GM12878 (cell line): ENCODE results near the gene FGFR2. TPM values are rescaled to one million over a fixed set of nuclear protein-coding genes. Genes with fewer than 3 reads are reported as not detected.

Experiments used
- ATAC-seq: fragments of 200-7000 bp; cut with Tn5 transposase; 3 replicates; pipeline ENCODE4 v1.9.1; 2020; ENCODE audit warnings: mild to moderate bottlenecking, moderate library complexity
- BruUV-seq: library from RNA; stranded (reverse); fragments of 400-500 nt; replicated peaks from 2 replicates; lab custom pipeline; 2021; lab: Mats Ljungman, UMichigan
- CTCF ChIA-PET: fragments of 300-600 bp; sonication (Branson Sonifier 250); formaldehyde crosslinking; extraction: SDS; loops from one replicate; lab custom pipeline; 2021; ENCODE audit warnings: inconsistent platforms; lab: Yijun Ruan, JAX
- POLR2A ChIA-PET: fragments of 350-600 bp; formaldehyde crosslinking; extraction: SDS; loops from one replicate; lab custom pipeline; 2021; ENCODE audit warnings: inconsistent platforms; lab: Charles Lee
- RAD21 ChIA-PET: fragments of 300-600 bp; sonication (Branson Sonifier 250); formaldehyde crosslinking; loops from one replicate; lab custom pipeline; 2023; ENCODE audit warnings: antibody characterized with exemption; ENCODE audit not compliant: unreplicated experiment; lab: Charles Lee
- SMC1A ChIA-PET: fragments of 300-600 bp; sonication (Branson Sonifier 250); formaldehyde crosslinking; loops from one replicate; lab custom pipeline; 2023; ENCODE audit not compliant: unreplicated experiment, uncharacterized antibody; lab: Charles Lee
- DNase-seq: peaks from one replicate; pipeline ENCODE4 v3.0.0-alpha.2; 2011; ENCODE audit warnings: low read depth, low spot score
- FAIRE-seq: peaks from 3 replicates; lab custom pipeline; 2011; peaks lifted over from hg19 to GRCh38; lab: Jason Lieb, UNC
- H2AFZ ChIP-seq: 2 replicates; pipeline ENCODE4 v1.6.0; 2011; ENCODE audit warnings: low read depth, low read length, control low read depth; ENCODE audit not compliant: control insufficient read depth
- H3K27ac ChIP-seq: 2 replicates; pipeline ENCODE4 v1.5.1; 2011; ENCODE audit warnings: control low read depth; ENCODE audit not compliant: control insufficient read depth, insufficient read depth
- H3K27me3 ChIP-seq, 2 experiments: replicated peaks in 1 of 2; 2 replicates each; pipeline versions ENCODE4 v1.6.0 to v1.6.1; 2011; ENCODE audit warnings: low read length in 1 of 2; ENCODE audit not compliant: control insufficient read depth in 2 of 2, insufficient read depth in 2 of 2
- H3K36me3 ChIP-seq, 2 experiments: 2 replicates each; pipeline ENCODE4 v1.5.1; 2011; ENCODE audit warnings: low read length in 1 of 2; ENCODE audit not compliant: control insufficient read depth in 2 of 2, insufficient read depth in 2 of 2
- H3K4me1 ChIP-seq: 2 replicates; pipeline ENCODE4 v1.6.1; 2011; ENCODE audit warnings: mild to moderate bottlenecking, low read length, moderate library complexity, mixed read lengths; ENCODE audit not compliant: control insufficient read depth, insufficient read depth
- H3K4me2 ChIP-seq: 2 replicates; pipeline ENCODE4 v1.6.0; 2011; ENCODE audit warnings: control low read depth; ENCODE audit not compliant: control insufficient read depth, insufficient read depth
- H3K4me3 ChIP-seq: fragments of 200-600 bp; sonication (generic); 2 replicates; pipeline ENCODE4 v1.5.1; 2016
- H3K79me2 ChIP-seq: 2 replicates; pipeline ENCODE4 v1.6.0; 2011; ENCODE audit warnings: low read length; ENCODE audit not compliant: control insufficient read depth, insufficient read depth
- H3K9ac ChIP-seq: 2 replicates; pipeline ENCODE4 v1.8.0; 2011; ENCODE audit warnings: low read length, control low read depth, mixed read lengths; ENCODE audit not compliant: control insufficient read depth, insufficient read depth
- H3K9me3 ChIP-seq: replicated peaks from 3 replicates; pipeline ENCODE4 v1.5.1; 2011; ENCODE audit warnings: mild to moderate bottlenecking, low read length; ENCODE audit not compliant: control insufficient read depth, insufficient read depth
- H4K20me1 ChIP-seq: 2 replicates; pipeline ENCODE4 v1.6.0; 2011; ENCODE audit not compliant: control insufficient read depth, insufficient read depth
- ASH2L ChIP-seq: fragments of 300-600, 200-600 bp; sonication (generic); IDR thresholded peaks from 2 replicates; pipeline ENCODE4 v1.6.1; 2017; ENCODE audit warnings: low read depth, mild to moderate bottlenecking, borderline replicate concordance
- ATF7 ChIP-seq: fragments of 450-650 bp; IDR thresholded peaks from 2 replicates; pipeline ENCODE4 v1.6.1; 2016; ENCODE audit warnings: low read depth, mild to moderate bottlenecking
- CTCF ChIP-seq, 3 experiments: IDR thresholded peaks in 2 of 3; conservative IDR thresholded peaks in 1 of 3; 2 replicates each; pipeline ENCODE4 v1.5.1; 2011; ENCODE audit warnings: low read depth in 3 of 3, low read length in 3 of 3, mild to moderate bottlenecking in 3 of 3, control low read depth in 2 of 3, moderate library complexity in 2 of 3, inconsistent platforms in 1 of 3, mixed read lengths in 1 of 3; ENCODE audit not compliant: control insufficient read depth in 2 of 3, insufficient read depth in 1 of 3; ENCODE audit errors: extremely low read depth in 1 of 3
- EP300 ChIP-seq, 2 experiments: fragments of 150-350 bp in 1 of 2; IDR thresholded peaks; 2 replicates each; pipeline ENCODE4 v1.6.1; 2011 to 2012; ENCODE audit warnings: low read depth in 2 of 2, low read length in 2 of 2, borderline replicate concordance in 1 of 2, improper control_type of control experiment in 1 of 2, inconsistent platforms in 1 of 2; ENCODE audit not compliant: control insufficient read depth in 1 of 2
- ESRRA ChIP-seq: IDR thresholded peaks from 2 replicates; pipeline ENCODE4 v1.6.1; 2012; ENCODE audit warnings: mild to moderate bottlenecking, low read length, improper control_type of control experiment
- FOXM1 ChIP-seq: IDR thresholded peaks from 2 replicates; pipeline ENCODE4 v1.6.1; 2012; ENCODE audit warnings: low read depth, mild to moderate bottlenecking, inconsistent platforms, low read length, moderate library complexity
- HDGF ChIP-seq: fragments of 450-650 bp; IDR thresholded peaks from 2 replicates; pipeline ENCODE4 v1.6.1; 2016; ENCODE audit warnings: antibody characterized with exemption
- HSF1 ChIP-seq: fragments of 150-350 bp; IDR thresholded peaks from 2 replicates; pipeline ENCODE4 v1.6.1; 2014; ENCODE audit warnings: mild to moderate bottlenecking, low read depth, low read length
- IKZF1 ChIP-seq: fragments of 450-650 bp; conservative IDR thresholded peaks from 2 replicates; pipeline ENCODE4 v1.6.1; 2017; ENCODE audit warnings: antibody characterized with exemption, mild to moderate bottlenecking
- IKZF2 ChIP-seq, 2 experiments: fragments of 450-650 bp; IDR thresholded peaks; 2 replicates each; pipeline ENCODE4 v1.6.1; 2017; ENCODE audit warnings: mild to moderate bottlenecking in 2 of 2, moderate library complexity in 2 of 2
- MAX ChIP-seq: IDR thresholded peaks from 2 replicates; pipeline ENCODE4 v1.6.1; 2012; ENCODE audit warnings: low read depth, low read length, improper control_type of control experiment
- POLR2AphosphoS2 ChIP-seq: IDR thresholded peaks from 2 replicates; pipeline ENCODE4 v1.6.1; 2011; ENCODE audit warnings: low read depth, mild to moderate bottlenecking, low read length, improper control_type of control experiment, moderate library complexity
- RAD21 ChIP-seq: IDR thresholded peaks from 2 replicates; pipeline ENCODE4 v1.6.1; 2011; ENCODE audit warnings: mild to moderate bottlenecking, low read depth, low read length, moderate library complexity; ENCODE audit not compliant: insufficient read depth
- RELA ChIP-seq: fragments of 450-650 bp; IDR thresholded peaks from 2 replicates; pipeline ENCODE4 v1.8.0; 2014; ENCODE audit warnings: borderline replicate concordance; ENCODE audit not compliant: partially characterized antibody
- YY1 ChIP-seq: IDR thresholded peaks from 2 replicates; pipeline ENCODE4 v1.6.1; 2011; ENCODE audit warnings: low read depth, mild to moderate bottlenecking, low read length
- ZNF622 ChIP-seq: fragments of 450-650 bp; IDR thresholded peaks from 2 replicates; pipeline ENCODE4 v1.6.1; 2017; ENCODE audit warnings: mild to moderate bottlenecking, inconsistent platforms
- WGBS: methylation state at CpG from one replicate; pipeline ENCODE4 v1.1.6; 2016; ENCODE audit warnings: low lambda C conversion rate; ENCODE audit not compliant: insufficient replicate concordance, insufficient coverage; ENCODE audit errors: missing lambda C conversion rate; 5-methylcytosine and 5-hydroxymethylcytosine counted together
- in situ Hi-C: fragments of 300-500 bp; cut with MboI; formaldehyde crosslinking; loops from 9 replicates; pipeline ENCODE4 v1.14.3; 2018; ENCODE audit warnings: mixed read lengths
- intact Hi-C: fragments of 100-400 bp; cut with micrococcal nuclease; formaldehyde crosslinking; loops from one replicate; pipeline ENCODE4 v1.14.2; 2022; ENCODE audit not compliant: unreplicated experiment
- polyA plus RNA-seq, 11 experiments: library from polyadenylated mRNA; depleted of rRNA in 4 of 11; unstranded in 6 of 11; stranded (reverse) in 5 of 11; fragments of >200 nt; fragmentation: Nextera tagmentation in 4 of 11; fragmentation: Illumina TruSeq in 1 of 11; extraction: Ambion mirVana in 4 of 11; extraction: Trizol in 1 of 11; gene quantifications; 1 replicate in 1 of 11; 2 replicates in 10 of 11; pipeline versions ENCODE4 v1.2.1 to v1.2.3, GENCODE V29; 2011 to 2016; ENCODE audit warnings: inconsistent platforms in 2 of 11, missing spikeins in 2 of 11, low read depth in 1 of 11
- total RNA-seq, 4 experiments: library from RNA; depleted of rRNA in 3 of 4; stranded (reverse); fragments of >200 nt in 3 of 4; fragmentation: Illumina TruSeq in 1 of 4; extraction: Trizol in 1 of 4; gene quantifications; 2 replicates each; pipeline versions ENCODE4 v1.2.1 to v1.2.3, GENCODE V29; 2013 to 2021

The FGFR2 gene
- total and polyA plus RNA-seq, 10 of the 15 experiments (the other 5 are each of a cell fraction or from before 2014, with no cell fraction given): 0.04 to 0.15 TPM; not detected in 8

GRCh38 chr10:121608469-121609190 is 10.4 kb upstream of the FGFR2 start (continued):
- TF ChIP-seq HDGF: no peak
- TF ChIP-seq RAD21: peak; percentile 65
- no peak for TF ChIP-seq HSF1
- peak; percentile 59 to 74 (median 62); a peak in 5 of 6 replicates for TF ChIP-seq CTCF (IDR thresholded peaks at IDR 0.05 in 2 of 3, conservative IDR thresholded peaks at IDR 0.05 in 1 of 3; ENCODE audit: control insufficient read depth in 2 of 3, extremely low read depth in 1 of 3, insufficient read depth in 1 of 3, low read depth in 3 of 3, low read length in 3 of 3)

GRCh38 chr10:121607310-121608055 is 9.2 kb upstream of the FGFR2 start:
- RAD21 ChIA-PET: no interaction called here
- Histone ChIP-seq H3K27ac (no peak overlapping the region), H3K9ac (no peak overlapping the region), H3K4me2 (no peak overlapping the region), H3K27me3 (no peaks in the 10 kb centered on the region), H2AFZ (no peak overlapping the region), H3K4me1 (no peaks in the 10 kb centered on the region), H3K79me2 (no peaks in the 10 kb centered on the region), H3K36me3 (no peaks in the 10 kb centered on the region), H4K20me1 (no peaks in the 10 kb centered on the region), H3K4me3 (no peak overlapping the region), H3K9me3 (no peaks in the 10 kb centered on the region)
- SMC1A ChIA-PET: no interaction called here
- no peak for FAIRE-seq
- no TSS peak for BruUV-seq
- POLR2A ChIA-PET: no interaction called here
- CTCF ChIA-PET: interaction anchor here (1.2 kb wide), 1 partner anchor 157 kb away, joined by 4 read pairs; no protein-coding TSS in a partner anchor
- intact Hi-C loops: loop anchor here (2.0 to 5.0 kb wide), 3 partner anchors 293 to 665 kb away; no protein-coding TSS in a partner anchor
- WGBS: 42% methylated on average over 11 of the region's 11 CpGs
- no peak for ATAC-seq
- no peak for DNase-seq
- in situ Hi-C loops: no loop called here
- no peak for TF ChIP-seq ZNF622
- no peak for TF ChIP-seq ATF7
- TF ChIP-seq RELA: no peak
- TF ChIP-seq YY1: no peak
- TF ChIP-seq ESRRA: no peak
- TF ChIP-seq MAX: no peak
- TF ChIP-seq FOXM1: no peak
- TF ChIP-seq IKZF2 (IDR thresholded peaks at IDR 0.05): no peak
- no peak for TF ChIP-seq IKZF1
- TF ChIP-seq POLR2AphosphoS2: no peak
- no peak for TF ChIP-seq ASH2L
- TF ChIP-seq EP300 (IDR thresholded peaks at IDR 0.05; ENCODE audit: borderline replicate concordance in 1 of 2, control insufficient read depth in 1 of 2, low read depth in 2 of 2, low read length in 2 of 2): no peak
